ENCODE results near the gene PPP1R3C. TPM values are rescaled to one million over a fixed set of nuclear protein-coding genes. Genes with fewer than 3 reads are reported as not detected.

The PPP1R3C gene
- total RNA-seq, 1 experiment from 2014 or later = 0.30 TPM

- BruUV-seq (replicated peaks) = no TSS peak
- no peaks in the 10 kb centered on the region for H3K36me3 Mint-ChIP-seq (ENCODE audit: insufficient read depth, unreplicated experiment)
- H3K4me1 Mint-ChIP-seq (ENCODE audit: insufficient read depth, unreplicated experiment) = no peaks in the 10 kb centered on the region
- no peak overlapping the region for H3K27ac Mint-ChIP-seq (ENCODE audit: low read depth, unreplicated experiment)
- intact Hi-C loops (cut with micrococcal nuclease) = no loop called here
- H3K27me3 Mint-ChIP-seq (ENCODE audit: insufficient read depth, unreplicated experiment) = no peaks in the 10 kb centered on the region
- no peak overlapping the region for H3K4me3 Mint-ChIP-seq (ENCODE audit: unreplicated experiment)
- ChIA-PET POLR2A (no interaction called here), CTCF (interaction anchor here (0.7 kb wide), 1 partner anchor 16 kb away, joined by 3 read pairs; no protein-coding TSS in a partner anchor)
- TF ChIP-seq, protein P1, sequence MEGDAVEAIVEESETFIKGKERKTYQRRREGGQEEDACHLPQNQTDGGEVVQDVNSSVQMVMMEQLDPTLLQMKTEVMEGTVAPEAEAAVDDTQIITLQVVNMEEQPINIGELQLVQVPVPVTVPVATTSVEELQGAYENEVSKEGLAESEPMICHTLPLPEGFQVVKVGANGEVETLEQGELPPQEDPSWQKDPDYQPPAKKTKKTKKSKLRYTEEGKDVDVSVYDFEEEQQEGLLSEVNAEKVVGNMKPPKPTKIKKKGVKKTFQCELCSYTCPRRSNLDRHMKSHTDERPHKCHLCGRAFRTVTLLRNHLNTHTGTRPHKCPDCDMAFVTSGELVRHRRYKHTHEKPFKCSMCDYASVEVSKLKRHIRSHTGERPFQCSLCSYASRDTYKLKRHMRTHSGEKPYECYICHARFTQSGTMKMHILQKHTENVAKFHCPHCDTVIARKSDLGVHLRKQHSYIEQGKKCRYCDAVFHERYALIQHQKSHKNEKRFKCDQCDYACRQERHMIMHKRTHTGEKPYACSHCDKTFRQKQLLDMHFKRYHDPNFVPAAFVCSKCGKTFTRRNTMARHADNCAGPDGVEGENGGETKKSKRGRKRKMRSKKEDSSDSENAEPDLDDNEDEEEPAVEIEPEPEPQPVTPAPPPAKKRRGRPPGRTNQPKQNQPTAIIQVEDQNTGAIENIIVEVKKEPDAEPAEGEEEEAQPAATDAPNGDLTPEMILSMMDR (IDR thresholded peaks at IDR 0.05; ENCODE audit: unreplicated experiment) = no peak
- no peaks in the 10 kb centered on the region for H3K9me3 Mint-ChIP-seq (ENCODE audit: unreplicated experiment)
- DNase-seq (ENCODE audit: unreplicated experiment) = peak; percentile 23
These were observed 33.0 kb upstream of the PPP1R3C start for GRCh38 chr10:91665842-91666241.

GRCh38 chr10:91664426-91664825 lies 31.6 kb upstream of the PPP1R3C start:
- intact Hi-C loops (cut with micrococcal nuclease) = no loop called here
- no peaks in the 10 kb centered on the region for H3K4me1 Mint-ChIP-seq (ENCODE audit: insufficient read depth, unreplicated experiment)
- H3K4me3 Mint-ChIP-seq (ENCODE audit: unreplicated experiment) = no peak overlapping the region
- BruUV-seq (replicated peaks) = no TSS peak
- ChIA-PET CTCF (interaction anchor here (0.6 to 1.0 kb wide), 4 partner anchors 24 to 1949 kb away, joined by 3 to 4 read pairs (median 4); no protein-coding TSS in a partner anchor), POLR2A (interaction anchor here (0.6 to 1.4 kb wide), 3 partner anchors 11 to 632 kb away, joined by 3 to 5 read pairs (median 4); no protein-coding TSS in a partner anchor)
- H3K36me3 Mint-ChIP-seq (ENCODE audit: insufficient read depth, unreplicated experiment) = no peaks in the 10 kb centered on the region
- no peaks in the 10 kb centered on the region for H3K9me3 Mint-ChIP-seq (ENCODE audit: unreplicated experiment)
- TF ChIP-seq, protein P1 (IDR thresholded peaks at IDR 0.05; ENCODE audit: unreplicated experiment) = no peak
- H3K27me3 Mint-ChIP-seq (ENCODE audit: insufficient read depth, unreplicated experiment) = no peaks in the 10 kb centered on the region
- DNase-seq (ENCODE audit: unreplicated experiment) = no peak
- no peak overlapping the region for H3K27ac Mint-ChIP-seq (ENCODE audit: low read depth, unreplicated experiment)

DNA sequence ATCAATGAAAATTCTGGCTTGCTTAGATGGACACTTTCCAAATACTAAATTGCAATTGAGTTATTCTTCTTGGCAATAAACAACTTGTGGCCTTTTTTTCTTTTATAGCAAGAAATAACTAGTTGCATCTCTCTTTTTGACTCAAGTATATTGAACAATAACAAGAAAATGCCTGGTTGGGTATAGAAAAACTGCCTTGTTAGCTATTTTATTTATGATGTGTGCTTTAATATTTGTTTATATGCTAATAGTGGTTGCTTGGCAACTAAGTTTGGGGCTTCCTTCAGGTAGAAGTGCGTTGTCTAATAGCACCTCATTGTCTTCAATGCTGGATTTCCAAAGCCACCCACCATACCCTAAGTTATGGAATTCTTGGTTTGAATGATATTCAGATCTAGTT lies 30.1 kb upstream of the PPP1R3C start:
- no TSS peak for BruUV-seq (replicated peaks)
- Mint-ChIP-seq H3K27ac (ENCODE audit: low read depth, unreplicated experiment) (no peak overlapping the region), H3K27me3 (ENCODE audit: insufficient read depth, unreplicated experiment) (no peaks in the 10 kb centered on the region), H3K4me1 (ENCODE audit: insufficient read depth, unreplicated experiment) (no peaks in the 10 kb centered on the region), H3K9me3 (ENCODE audit: unreplicated experiment) (no peaks in the 10 kb centered on the region), H3K4me3 (ENCODE audit: unreplicated experiment) (no peak overlapping the region), H3K36me3 (ENCODE audit: insufficient read depth, unreplicated experiment) (no peaks in the 10 kb centered on the region)
- DNase-seq (ENCODE audit: unreplicated experiment) = no peak
- POLR2A ChIA-PET = interaction anchor here (0.7 to 1.4 kb wide), 2 partner anchors 10 to 38 kb away, joined by 3 to 5 read pairs; no protein-coding TSS in a partner anchor
- CTCF ChIA-PET = interaction anchor here (0.6 to 1.3 kb wide), 3 partner anchors 31 to 590 kb away, joined by 3 to 4 read pairs (median 3); no protein-coding TSS in a partner anchor
- intact Hi-C loops (cut with micrococcal nuclease) = no loop called here
- TF ChIP-seq, protein P1 (IDR thresholded peaks at IDR 0.05; ENCODE audit: unreplicated experiment) = no peak

GRCh38 chr10:91653219-91653870 lies 20.5 kb upstream of the PPP1R3C start:
- H3K4me1 Mint-ChIP-seq (ENCODE audit: insufficient read depth, unreplicated experiment) = peaks cover 25% of the 10 kb centered on the region
- TF ChIP-seq, protein P1 (IDR thresholded peaks at IDR 0.05; ENCODE audit: unreplicated experiment) = no peak
- no peaks in the 10 kb centered on the region for H3K36me3 Mint-ChIP-seq (ENCODE audit: insufficient read depth, unreplicated experiment)
- intact Hi-C loops (cut with micrococcal nuclease) = no loop called here
- peak; percentile 93 for DNase-seq (ENCODE audit: unreplicated experiment)
- peak overlapping the region; percentile 68 for H3K27ac Mint-ChIP-seq (ENCODE audit: low read depth, unreplicated experiment)
- H3K4me3 Mint-ChIP-seq (ENCODE audit: unreplicated experiment) = no peak overlapping the region
- H3K9me3 Mint-ChIP-seq (ENCODE audit: unreplicated experiment) = peaks cover 7% of the 10 kb centered on the region
- ChIA-PET POLR2A (interaction anchor here (0.6 to 1.8 kb wide), 12 partner anchors 10 to 271 kb away, joined by 3 to 7 read pairs (median 4); partner anchors contain the start of genes BTAF1 and TNKS2), CTCF (interaction anchor here (1.1 to 3.6 kb wide), 3 partner anchors 9 to 41 kb away, joined by 3 to 25 read pairs (median 10); no protein-coding TSS in a partner anchor)
- no peaks in the 10 kb centered on the region for H3K27me3 Mint-ChIP-seq (ENCODE audit: insufficient read depth, unreplicated experiment)
- no TSS peak for BruUV-seq (replicated peaks)
